A673 (cell line): ENCODE measurements around the gene ZFYVE21.

ENCODE experiments used
- CTCF ChIP-seq: fragments of 300-800, 200-600 bp; sonication (generic); conservative IDR thresholded peaks from 2 replicates; pipeline ENCODE4 v1.5.1; 2017; ENCODE audit warnings: low read depth, mild to moderate bottlenecking, antibody characterized with exemption, low read length, moderate library complexity, mixed read lengths
- EZH2 ChIP-seq: fragments of 200-600 bp; sonication (generic); IDR thresholded peaks from 2 replicates; pipeline ENCODE4 v1.6.1; 2017; ENCODE audit warnings: borderline replicate concordance, low read depth, mild to moderate bottlenecking, mixed read lengths, antibody characterized with exemption, low read length; ENCODE audit not compliant: poor library complexity, severe bottlenecking

- no peak for TF ChIP-seq CTCF
- TF ChIP-seq EZH2, result no peak
Measured at GRCh38 chr14:103762541-103762940, 46.9 kb downstream of the ZFYVE21 start.
